Measurements from ENCODE around the gene RSPO3.

The RSPO3 gene

DNA sequence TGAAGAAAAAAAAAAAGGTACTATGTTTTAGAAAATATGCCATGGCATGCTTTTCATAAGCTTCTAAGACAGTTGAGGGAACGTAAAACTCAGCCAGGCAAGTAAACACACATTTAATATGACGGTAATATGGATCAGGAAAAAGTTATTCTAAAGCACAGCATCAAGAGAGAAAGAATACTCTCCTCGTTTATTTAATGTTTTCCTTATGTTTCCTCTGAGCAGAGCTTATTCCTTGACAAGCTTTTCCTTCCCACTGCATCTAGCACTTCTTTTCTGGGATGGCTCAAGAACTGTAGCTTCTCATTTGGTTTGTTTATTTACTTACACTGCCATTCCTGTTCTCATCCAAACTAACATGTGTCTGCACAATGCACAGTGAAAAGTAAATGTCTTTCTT is 2.7 kb upstream of the RSPO3 start:
- TF ChIP-seq, protein P1, sequence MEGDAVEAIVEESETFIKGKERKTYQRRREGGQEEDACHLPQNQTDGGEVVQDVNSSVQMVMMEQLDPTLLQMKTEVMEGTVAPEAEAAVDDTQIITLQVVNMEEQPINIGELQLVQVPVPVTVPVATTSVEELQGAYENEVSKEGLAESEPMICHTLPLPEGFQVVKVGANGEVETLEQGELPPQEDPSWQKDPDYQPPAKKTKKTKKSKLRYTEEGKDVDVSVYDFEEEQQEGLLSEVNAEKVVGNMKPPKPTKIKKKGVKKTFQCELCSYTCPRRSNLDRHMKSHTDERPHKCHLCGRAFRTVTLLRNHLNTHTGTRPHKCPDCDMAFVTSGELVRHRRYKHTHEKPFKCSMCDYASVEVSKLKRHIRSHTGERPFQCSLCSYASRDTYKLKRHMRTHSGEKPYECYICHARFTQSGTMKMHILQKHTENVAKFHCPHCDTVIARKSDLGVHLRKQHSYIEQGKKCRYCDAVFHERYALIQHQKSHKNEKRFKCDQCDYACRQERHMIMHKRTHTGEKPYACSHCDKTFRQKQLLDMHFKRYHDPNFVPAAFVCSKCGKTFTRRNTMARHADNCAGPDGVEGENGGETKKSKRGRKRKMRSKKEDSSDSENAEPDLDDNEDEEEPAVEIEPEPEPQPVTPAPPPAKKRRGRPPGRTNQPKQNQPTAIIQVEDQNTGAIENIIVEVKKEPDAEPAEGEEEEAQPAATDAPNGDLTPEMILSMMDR (IDR thresholded peaks at IDR 0.05; ENCODE audit: insufficient read depth, low read length, missing control alignments) = no peak
- DNase-seq (ENCODE audit: low read depth, low spot score) = no peak
- POLR2A ChIA-PET = no interaction called here
- CTCF ChIA-PET = interaction anchor here (1.6 kb wide), 1 partner anchor 75 kb away, joined by 5 read pairs; no protein-coding TSS in a partner anchor
- no peak overlapping the region for H3K4me3 ChIP-seq (ENCODE audit: low read depth, low read length)

DNA sequence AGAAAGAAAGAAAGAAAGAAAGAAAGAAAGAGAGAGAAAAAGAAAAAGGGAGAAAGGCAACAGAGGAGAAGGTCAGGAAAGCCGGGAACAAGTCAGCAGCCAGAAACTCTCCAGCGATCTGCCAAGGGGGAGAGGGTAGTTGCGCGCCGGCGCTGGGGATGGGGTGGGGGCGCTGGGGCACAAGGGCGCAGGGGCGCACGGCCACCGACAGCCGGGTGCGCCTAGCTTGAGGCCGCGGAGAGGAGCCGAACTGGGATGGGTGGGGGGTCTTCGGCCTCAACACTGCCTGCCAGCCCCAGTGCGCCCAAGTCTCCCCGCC is 533 bp upstream of the RSPO3 start:
- no peak for DNase-seq (ENCODE audit: low read depth, low spot score)
- ChIA-PET CTCF (no interaction called here), POLR2A (no interaction called here)
- TF ChIP-seq, protein P1 (IDR thresholded peaks at IDR 0.05; ENCODE audit: insufficient read depth, low read length, missing control alignments) = no peak
- H3K4me3 ChIP-seq (ENCODE audit: low read depth, low read length) = peak overlapping the region; percentile 53

DNA sequence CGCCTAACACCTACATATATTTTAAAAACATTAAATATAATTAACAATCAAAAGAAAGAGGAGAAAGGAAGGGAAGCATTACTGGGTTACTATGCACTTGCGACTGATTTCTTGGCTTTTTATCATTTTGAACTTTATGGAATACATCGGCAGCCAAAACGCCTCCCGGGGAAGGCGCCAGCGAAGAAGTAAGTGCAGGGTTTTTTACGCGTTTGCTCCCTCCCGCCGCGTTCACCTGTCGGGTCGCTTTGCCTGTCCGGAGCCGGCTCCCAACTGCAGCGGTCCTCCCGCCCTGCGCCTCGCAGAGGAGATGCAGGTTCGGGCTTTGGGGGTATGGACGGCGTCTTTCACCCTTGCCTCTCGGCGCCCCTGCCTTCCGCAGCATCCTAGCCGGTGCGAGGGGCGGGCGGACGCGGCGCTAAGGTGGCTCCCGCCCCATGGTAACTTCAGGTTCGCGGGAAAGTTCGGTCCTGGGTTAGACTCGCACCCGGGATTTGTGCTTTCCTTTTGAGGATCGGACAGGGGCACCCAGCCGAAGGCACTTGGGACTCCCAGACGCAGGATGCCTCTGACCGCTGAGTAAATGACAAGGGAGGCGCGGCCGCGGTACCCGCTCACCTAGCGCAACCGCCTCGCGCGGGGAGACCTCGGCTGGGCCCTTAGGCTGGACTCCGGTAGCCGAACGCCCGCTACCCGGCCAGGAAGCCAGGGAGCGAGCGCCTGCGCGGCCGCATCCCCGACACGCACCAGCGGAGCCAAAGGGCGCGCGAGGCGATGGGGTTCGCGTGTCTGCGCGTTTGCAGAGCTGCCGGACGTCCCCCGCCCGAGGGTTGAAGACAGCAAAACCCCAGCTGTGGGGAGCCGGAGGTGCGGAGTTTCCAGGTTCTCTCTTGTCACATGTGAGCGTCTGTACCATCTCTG is 891 bp downstream of the RSPO3 start:
- ChIA-PET POLR2A (no interaction called here), CTCF (interaction anchor here (1.3 kb wide), 1 partner anchor 1123 kb away, joined by 3 read pairs; no protein-coding TSS in a partner anchor)
- DNase-seq (ENCODE audit: low read depth, low spot score) = no peak
- TF ChIP-seq, protein P1 (IDR thresholded peaks at IDR 0.05; ENCODE audit: insufficient read depth, low read length, missing control alignments) = no peak
- peak overlapping the region; percentile 57 for H3K4me3 ChIP-seq (ENCODE audit: low read depth, low read length)

DNA sequence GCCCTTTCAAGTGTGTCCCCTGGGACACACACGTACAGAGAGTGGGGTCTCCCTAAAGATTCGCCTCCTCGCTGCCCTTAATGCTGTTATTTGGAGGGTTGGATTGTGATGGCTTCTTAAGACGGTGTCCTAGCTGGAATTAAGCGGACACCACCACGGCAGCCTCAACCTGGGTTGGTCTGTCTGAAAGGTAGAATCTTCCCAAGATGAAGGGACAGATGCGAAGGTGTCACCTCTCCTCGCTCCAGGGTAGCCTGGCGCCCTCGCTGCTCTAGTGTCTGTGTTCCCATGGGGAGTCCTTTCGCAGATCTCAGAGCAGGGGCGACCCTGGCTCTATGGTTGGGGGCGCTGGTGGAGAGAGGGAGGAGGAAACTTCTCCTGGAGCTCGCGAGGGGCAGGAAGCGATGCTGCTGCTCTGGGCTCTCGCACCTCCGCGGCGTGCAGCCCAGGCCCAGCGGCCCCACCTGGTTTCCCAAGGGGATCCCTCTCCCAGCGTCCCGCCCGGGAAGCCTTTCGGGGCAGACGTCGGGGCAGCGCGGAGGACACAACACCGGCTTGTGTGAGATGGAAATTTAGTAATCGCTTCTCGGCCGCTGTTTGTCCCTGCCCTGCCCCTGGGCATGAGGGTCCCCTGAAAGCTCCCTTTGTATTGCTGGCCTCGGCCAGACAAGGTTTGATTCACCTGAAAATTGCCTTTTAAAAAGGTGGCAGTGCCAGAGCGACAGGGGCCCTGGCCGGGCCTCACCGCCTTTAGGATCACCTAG is 1.7 kb downstream of the RSPO3 start:
- CTCF ChIA-PET = interaction anchor here (0.8 to 2.2 kb wide), 4 partner anchors 10 to 1124 kb away, joined by 3 to 6 read pairs (median 4); no protein-coding TSS in a partner anchor
- TF ChIP-seq, protein P1 (IDR thresholded peaks at IDR 0.05; ENCODE audit: insufficient read depth, low read length, missing control alignments) = no peak
- peak overlapping the region; percentile 57 for H3K4me3 ChIP-seq (ENCODE audit: low read depth, low read length)
- DNase-seq (ENCODE audit: low read depth, low spot score) = no peak
- POLR2A ChIA-PET = no interaction called here

DNA sequence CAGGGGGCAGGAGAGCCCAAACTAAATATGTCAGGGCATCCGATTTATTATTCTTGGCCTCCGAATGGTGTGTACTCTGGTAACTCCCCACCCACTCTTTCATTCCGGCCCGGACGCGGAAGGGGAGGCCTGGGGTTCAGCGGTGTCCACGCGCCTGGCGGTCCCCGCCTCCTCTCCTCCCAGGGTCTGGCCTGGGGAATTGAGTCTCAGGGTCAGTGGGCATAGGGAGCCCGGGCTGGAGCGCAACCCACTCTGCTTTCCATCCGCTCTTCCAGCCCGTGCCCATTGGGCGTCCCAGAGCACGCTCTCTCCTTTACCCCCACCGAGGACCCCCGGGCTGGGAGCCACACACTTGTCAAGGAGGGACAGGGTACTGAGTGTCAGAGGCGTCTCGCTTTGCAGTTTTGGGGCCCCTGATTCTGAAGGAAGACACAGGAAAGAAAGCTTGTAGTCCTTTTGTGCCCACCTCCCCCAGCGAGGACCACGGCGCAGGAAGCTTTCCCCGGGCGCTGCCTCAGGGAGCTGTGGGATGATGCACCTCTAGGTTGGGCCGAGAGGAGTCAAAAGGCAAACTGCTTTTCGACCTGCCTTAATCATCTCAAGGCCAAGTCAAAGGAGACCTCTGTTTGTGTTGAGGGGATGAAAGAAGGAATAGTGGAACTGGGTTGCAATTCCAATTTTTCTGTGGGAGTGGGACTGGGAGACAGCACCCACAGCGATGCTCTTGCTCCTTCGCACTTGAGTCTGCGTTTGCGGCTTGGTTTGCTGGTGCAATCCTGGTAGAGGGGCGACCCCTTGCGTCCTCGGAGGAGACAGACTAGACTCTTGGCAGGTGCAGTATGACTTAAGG is 2.5 kb downstream of the RSPO3 start:
- CTCF ChIA-PET = interaction anchor here (0.7 to 2.2 kb wide), 9 partner anchors 9 to 1180 kb away, joined by 3 to 7 read pairs (median 3); no protein-coding TSS in a partner anchor
- POLR2A ChIA-PET = no interaction called here
- DNase-seq (ENCODE audit: low read depth, low spot score) = peak; percentile 9
- no peak overlapping the region for H3K4me3 ChIP-seq (ENCODE audit: low read depth, low read length)
- TF ChIP-seq, protein P1 (IDR thresholded peaks at IDR 0.05; ENCODE audit: insufficient read depth, low read length, missing control alignments) = peak; percentile 94

All from AG04449 (cell line).